Neural cell (in vitro differentiated cells): ENCODE measurements around the gene ACTN4.
"Not testable (repeated sequence)": the region's sequence is repeated elsewhere in the genome, so short reads cannot be mapped to it uniquely, and the experiment has no call there.

Experiments used
- EP300 ChIP-seq: fragments of 450-650 bp; conservative IDR thresholded peaks from 2 replicates; pipeline ENCODE4 v1.6.1; 2014; ENCODE audit warnings: antibody characterized with exemption, mild to moderate bottlenecking, moderate library complexity; ENCODE audit not compliant: poor library complexity, severe bottlenecking
- EZH2 ChIP-seq: fragments of 200-600, 300-800 bp; shearing (Covaris generic), sonication (generic); IDR thresholded peaks from 2 replicates; pipeline ENCODE4 v1.6.1; 2014; ENCODE audit warnings: antibody characterized with exemption, low read length, borderline replicate concordance, mild to moderate bottlenecking; ENCODE audit not compliant: insufficient read depth, poor library complexity, severe bottlenecking
- MXI1 ChIP-seq: fragments of 450-650 bp; conservative IDR thresholded peaks from 2 replicates; pipeline ENCODE4 v1.6.1; 2014; ENCODE audit warnings: antibody characterized with exemption, mild to moderate bottlenecking; ENCODE audit not compliant: poor library complexity, severe bottlenecking
- POLR2AphosphoS5 ChIP-seq: IDR thresholded peaks from 2 replicates; pipeline ENCODE4 v1.6.1; 2012
- RAD21 ChIP-seq: fragments of 450-650 bp; conservative IDR thresholded peaks from 2 replicates; pipeline ENCODE4 v1.6.1; 2014; ENCODE audit warnings: antibody characterized with exemption, mild to moderate bottlenecking, moderate library complexity
- TAF1 ChIP-seq: IDR thresholded peaks from 2 replicates; pipeline ENCODE4 v1.6.1; 2012; ENCODE audit warnings: low read depth
- TF ChIP-seq, protein P1 (sequence below): fragments of 450-650 bp; IDR thresholded peaks from 2 replicates; pipeline ENCODE4 v1.5.1; 2014; ENCODE audit warnings: antibody characterized with exemption, mild to moderate bottlenecking, moderate library complexity; ENCODE audit not compliant: poor library complexity, severe bottlenecking

DNA sequence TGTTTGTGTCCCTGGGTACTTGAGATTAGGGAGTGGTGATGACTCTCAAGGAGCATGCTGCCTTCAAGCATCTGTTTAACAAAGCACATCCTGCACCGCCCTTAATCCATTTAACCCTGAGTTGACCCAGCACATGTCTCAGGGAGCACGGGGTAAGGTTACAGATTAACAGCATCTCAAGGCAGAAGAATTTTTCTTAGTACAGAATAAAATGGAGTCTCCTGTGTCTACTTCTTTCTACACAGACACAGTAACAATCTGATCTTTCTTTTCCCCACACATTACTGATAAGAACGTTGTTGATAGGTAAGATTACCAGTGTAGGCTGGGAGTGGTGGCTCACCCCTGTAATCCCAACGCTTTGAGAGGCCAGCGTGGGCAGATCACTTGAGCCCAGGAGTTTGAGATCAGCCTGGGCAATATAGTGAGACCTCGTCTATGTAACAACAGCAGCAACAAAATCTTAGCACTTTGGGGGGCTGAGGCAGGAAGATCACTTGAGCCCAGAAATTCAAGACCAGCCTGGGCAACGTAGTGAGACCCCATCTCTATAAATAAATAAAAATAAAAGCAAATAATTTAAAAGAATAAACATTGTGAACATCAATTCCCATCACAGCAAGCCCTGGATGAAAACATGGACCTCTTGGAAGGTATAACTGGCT, 15.5 kb upstream of the ACTN4 start:
- not testable (repeated sequence) for TF ChIP-seq TAF1, MXI1, POLR2AphosphoS5, EP300, RAD21, EZH2
- TF ChIP-seq, protein P1, sequence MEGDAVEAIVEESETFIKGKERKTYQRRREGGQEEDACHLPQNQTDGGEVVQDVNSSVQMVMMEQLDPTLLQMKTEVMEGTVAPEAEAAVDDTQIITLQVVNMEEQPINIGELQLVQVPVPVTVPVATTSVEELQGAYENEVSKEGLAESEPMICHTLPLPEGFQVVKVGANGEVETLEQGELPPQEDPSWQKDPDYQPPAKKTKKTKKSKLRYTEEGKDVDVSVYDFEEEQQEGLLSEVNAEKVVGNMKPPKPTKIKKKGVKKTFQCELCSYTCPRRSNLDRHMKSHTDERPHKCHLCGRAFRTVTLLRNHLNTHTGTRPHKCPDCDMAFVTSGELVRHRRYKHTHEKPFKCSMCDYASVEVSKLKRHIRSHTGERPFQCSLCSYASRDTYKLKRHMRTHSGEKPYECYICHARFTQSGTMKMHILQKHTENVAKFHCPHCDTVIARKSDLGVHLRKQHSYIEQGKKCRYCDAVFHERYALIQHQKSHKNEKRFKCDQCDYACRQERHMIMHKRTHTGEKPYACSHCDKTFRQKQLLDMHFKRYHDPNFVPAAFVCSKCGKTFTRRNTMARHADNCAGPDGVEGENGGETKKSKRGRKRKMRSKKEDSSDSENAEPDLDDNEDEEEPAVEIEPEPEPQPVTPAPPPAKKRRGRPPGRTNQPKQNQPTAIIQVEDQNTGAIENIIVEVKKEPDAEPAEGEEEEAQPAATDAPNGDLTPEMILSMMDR: not testable (repeated sequence)
